Epidermal melanocyte (primary cell): ENCODE measurements around the gene SCART1.
"Not testable (repeated sequence)": the region's sequence is repeated elsewhere in the genome, so short reads cannot be mapped to it uniquely, and the experiment has no call there.

Experiments used
- DNase-seq: peaks from one replicate; pipeline ENCODE4 v3.0.0; 2011; ENCODE audit warnings: low spot score; ENCODE audit not compliant: insufficient read length

Gene SCART1

DNA sequence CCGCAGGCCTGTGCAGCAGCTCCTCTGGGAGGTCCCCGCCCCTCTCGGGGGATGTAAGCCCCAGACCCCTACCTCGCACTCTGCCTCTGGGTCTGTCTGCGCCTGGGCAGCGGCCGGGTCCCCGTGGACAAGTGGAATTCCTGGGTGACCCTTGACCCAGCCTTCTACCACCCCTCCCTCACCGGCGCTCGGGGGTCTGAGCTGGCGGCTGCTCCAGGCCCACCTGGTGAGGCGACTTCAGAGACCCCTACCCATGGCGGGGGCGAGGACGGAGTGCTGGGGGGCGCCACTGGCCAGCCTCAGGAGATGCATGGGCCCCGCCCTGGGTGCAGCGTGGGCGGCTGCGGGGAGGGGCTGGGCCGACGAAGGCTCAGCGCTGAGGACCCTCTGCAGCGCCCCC, 21.0 kb upstream of the SCART1 start:
- not testable (repeated sequence) for DNase-seq

DNA sequence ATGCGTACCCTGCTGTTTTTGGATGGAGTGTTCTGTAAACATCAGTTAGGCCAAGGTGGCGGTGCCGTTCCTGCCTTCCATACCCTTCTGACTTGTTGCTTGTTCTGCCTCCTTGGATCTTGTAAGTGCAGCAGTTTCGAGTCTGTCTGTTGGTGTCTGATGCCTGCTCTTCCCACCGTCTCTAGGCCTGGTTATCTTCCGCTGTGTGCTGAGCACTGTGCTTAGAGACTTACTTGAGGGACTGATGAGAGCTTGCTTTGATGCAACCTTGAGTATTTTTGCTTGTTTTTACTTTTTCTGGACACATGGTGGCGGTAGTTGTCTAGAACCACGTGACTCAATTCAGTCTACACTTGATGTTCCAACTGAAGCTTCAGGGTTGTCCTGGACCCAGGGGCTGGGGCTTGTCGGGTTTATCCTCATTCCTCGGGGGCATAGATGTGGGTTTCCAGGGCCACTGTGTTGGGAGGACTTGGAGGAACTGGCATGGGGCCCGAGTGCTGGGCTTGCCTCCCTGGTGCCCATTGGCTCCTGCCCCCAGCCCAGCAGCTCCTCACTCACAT, 15.0 kb upstream of the SCART1 start:
- no peak for DNase-seq

DNA sequence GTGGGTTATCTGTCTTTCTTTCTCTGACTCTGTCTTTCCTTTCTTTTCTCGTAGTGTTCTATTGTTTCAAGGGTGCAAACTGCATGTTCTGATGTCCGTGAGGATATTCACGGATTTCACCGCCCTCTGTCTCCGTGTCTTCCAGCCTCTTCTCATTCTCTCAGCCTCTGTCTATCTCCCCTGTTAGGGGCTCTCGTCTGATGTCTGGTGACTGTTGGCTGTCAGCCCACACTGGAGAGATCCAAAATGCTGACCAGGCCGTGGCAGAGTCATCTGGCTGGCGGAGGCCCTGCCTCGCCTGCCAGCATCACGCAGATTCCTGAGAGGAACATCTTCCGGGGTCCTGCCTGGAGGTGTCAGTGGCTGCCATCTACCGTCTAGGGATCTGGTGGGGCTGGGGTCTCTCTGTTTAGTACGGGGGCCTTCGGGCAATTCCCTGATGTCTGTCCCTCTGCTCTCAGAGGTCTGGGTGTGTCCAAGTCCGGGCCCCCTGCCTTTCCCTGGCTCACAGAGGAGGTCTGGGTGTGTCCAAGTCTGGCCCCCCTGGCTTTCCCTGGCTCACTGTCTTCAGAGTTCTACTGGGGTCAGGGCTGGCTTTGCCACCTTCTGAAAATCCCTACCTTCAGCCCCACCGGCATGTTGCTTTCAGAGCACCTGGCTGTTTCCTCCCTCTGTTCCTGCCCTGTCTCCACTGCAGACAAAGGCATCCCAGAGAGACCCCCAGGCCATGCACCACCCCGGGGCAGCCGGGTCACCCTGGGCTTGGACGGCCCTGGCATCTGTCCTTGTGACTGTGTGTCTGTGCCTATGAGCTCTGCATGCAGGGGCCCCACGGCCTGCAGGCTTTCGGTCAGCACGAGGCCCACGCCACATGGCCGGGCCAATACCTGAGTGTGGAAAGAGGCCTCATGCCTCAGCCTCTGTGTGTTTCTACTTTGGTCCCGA, 14.0 kb upstream of the SCART1 start:
- no peak for DNase-seq

DNA sequence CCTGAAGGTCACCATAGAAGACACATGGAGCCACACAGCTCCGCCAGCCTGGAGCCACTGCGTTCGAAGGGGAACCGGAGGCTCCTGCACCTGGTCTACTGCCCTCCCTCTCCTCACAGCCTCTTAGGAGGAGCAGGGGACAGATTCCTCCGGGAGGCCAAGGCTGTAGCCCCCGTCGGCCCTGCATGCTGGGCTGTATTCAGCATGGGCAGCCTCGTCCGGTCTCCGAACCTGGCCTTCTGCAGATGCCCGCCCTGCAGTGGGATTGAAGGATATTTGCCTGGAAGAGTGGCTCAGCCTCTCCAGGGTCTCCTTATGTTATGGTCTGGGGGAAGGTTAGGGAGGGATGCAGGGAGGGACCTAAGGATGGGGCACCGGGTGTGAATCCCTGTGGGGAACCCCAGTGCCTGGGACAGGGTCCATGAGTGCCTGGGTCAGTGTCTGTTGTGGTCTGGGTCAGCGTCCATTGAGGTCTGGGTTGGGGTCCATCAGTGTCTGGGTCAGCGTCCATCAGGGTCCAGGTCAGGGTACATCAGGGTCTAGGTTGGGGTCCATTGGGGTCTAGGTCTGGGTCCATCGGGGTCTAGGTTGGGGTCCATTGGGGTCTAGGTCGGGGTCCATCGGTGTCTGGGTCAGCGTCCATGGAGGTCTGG, 13.0 kb upstream of the SCART1 start:
- DNase-seq: no peak

DNA sequence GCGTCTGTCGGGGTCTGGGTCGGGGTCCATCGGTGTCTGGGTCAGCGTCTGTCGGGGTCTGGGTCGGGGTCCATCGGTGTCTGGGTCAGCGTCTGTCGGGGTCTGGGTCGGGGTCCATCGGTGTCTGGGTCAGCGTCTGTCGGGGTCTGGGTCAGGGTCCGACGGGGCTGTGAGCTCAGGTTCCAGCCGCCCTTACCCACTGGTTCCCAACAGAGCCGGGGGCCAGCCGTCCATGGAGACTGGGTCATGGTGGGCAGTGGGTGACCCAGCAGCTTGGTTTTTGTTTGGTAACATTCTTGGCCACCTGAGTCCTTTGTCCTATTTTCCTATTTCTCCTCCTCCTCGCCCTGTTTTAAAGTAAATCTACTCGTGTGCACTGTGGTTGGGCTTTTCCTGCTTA, 12.4 kb upstream of the SCART1 start:
- DNase-seq: not testable (repeated sequence)

DNA sequence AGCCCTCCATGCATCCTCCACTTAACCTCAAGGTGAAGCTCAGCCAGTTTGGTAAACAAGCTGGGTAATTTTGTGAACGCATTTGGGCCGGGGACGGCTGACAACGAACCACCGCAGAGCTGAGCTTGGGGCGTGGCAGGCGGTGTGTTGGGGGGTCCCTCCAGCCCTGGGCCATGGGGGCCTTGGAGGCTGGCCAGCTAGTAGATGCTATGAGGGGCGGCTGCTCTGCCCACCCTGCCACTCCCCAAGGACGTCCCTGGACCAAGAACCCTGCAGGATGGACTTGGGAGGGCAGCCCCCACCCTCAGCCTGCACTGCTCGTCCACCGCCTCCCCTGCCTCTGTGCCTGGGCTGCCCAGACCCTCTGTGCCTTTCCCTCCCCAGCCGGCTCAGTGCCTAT, 12.0 kb upstream of the SCART1 start:
- DNase-seq: no peak

DNA sequence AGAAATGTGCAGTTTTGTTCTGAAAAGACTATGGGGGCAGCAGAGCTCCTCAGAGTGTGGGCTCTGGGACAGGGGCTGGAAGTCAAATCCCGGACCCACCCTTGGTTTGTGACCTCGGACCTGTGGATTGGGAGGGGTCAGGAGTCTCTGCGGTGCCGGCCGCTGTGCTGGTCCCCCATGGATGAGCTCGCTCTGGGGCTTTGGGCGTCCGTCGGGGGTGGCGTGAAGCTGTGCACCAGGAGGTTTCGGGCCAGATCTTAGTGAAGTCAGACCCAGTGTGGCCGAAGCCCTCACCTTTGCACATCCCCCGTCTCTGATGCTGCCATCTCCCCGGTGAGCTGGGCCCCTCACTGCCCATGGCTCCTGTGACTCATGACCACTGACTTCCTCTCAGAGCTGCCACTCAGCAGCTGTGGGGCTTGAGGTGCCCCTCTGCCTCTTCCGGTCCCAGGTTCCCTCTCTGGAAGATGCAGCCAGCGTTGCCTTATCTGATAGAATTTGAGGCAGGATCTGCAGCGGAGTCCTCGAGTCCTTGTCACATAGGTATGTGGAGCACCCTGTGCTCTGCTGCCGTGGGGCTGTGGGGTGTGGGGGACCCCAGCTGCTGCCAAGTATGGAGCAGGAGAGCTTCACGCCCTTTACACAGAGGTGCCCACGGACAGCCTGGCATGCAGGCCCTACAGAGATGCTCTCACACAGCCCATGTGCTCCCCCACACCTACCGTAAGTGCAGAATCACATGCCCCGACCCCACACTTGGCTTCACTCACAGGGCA, 11.4 kb upstream of the SCART1 start:
- DNase-seq: no peak

DNA sequence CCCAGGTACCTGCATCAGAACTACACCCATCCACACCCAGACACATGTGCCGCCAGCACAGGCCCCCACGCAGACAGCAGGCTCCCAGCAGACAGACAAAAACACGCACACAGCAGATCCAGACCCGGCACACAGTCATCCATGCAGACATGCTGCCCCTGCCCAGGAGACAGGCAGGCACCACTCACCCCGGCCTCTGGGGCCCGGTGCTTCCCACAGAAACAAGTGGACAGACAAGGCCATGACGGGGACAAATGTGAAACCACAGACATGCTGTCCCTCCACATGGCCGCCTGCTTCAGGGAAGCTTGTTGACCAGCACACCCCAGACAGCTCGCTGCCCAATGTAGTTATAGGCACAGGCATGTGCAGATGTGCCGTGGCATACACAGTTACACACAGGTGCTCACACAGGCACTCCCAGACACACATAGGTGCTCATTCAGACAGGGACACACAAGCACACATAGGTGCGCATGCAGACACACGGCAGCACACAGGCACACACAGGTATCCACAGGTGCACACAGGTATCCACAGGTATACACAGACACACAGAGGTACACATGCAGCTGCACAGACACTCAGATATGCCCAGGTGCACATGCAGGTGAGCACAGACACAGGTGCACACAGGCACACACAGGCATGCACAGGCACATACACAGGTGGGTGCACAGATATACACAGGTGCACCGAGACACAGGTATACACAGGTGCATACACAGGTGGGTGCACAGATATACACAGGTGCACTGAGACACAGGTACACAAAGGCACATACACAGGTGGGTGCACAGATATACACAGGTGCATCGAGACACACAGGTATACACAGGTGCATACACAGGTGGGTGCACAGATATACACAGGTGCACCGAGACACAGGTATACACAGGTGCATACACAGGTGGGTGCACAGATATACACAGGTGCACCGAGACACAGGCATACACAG, 10.5 kb upstream of the SCART1 start:
- no peak for DNase-seq

DNA sequence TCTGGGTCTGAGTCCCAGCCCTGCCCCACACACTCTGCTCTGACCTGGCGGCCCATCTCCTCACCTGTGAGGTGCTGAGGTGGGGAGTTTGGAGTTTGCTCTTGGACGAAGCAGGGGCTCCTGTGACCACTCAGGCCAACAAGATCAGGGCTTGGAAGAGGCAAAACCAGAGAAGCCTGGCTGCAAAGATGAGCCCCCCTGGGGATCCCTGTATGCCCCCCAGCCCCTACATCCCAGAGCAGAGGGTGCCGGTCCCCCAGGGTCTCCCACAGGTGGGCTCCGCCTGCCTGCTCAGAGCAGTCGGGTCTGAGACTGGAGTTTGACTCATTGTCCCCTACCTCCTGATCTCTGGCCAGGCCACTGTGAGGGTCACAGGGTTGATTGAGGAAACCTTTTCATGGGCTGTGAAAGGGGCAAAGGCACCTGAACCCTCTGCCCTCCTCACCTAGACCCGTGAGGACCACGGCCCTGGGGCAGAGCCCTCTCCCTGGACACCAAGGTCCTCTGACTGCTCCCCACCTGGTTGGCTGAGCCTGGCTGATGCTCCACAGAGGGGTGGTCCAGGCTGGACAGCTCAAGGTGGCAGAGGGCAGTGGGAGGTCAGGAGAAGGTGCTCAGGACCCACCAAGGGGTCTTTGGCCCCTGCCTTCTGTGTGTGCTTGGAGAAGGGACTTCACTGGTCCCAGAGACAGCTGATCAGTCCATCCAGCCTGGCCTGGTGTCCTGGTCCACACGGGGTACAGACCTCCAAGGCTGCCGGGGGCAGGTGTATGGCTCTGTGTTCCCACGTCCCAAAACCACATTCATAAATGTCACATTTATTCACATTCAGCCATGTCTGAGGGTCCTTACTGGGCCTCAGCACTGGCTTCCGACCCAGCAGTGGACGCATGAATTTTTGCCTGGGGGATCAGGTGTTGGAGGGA, 9.1 kb upstream of the SCART1 start:
- no peak for DNase-seq

DNA sequence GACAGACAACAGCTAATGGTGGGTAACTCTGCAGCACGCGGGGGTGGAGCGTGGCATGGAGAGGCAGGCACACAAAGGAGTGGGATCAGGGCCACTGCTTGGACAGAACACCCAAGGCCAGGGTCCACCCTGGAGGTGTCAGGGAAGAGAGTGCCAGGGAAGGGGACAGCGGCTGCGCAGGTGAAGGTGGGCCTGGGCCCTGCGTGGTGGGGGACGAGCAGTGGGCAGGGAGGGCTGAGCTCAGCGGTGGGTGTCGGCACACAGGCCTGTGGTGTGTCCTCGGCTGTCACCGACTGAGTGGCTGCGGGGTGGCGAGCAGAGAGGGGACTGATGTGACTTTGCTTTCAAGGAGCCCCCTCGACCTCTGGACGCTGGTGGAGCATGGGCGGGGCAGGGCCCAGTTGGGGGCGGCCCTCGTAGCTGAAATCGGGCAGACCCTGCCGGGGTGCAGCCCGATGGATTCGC, 8.4 kb upstream of the SCART1 start:
- DNase-seq: no peak

DNA sequence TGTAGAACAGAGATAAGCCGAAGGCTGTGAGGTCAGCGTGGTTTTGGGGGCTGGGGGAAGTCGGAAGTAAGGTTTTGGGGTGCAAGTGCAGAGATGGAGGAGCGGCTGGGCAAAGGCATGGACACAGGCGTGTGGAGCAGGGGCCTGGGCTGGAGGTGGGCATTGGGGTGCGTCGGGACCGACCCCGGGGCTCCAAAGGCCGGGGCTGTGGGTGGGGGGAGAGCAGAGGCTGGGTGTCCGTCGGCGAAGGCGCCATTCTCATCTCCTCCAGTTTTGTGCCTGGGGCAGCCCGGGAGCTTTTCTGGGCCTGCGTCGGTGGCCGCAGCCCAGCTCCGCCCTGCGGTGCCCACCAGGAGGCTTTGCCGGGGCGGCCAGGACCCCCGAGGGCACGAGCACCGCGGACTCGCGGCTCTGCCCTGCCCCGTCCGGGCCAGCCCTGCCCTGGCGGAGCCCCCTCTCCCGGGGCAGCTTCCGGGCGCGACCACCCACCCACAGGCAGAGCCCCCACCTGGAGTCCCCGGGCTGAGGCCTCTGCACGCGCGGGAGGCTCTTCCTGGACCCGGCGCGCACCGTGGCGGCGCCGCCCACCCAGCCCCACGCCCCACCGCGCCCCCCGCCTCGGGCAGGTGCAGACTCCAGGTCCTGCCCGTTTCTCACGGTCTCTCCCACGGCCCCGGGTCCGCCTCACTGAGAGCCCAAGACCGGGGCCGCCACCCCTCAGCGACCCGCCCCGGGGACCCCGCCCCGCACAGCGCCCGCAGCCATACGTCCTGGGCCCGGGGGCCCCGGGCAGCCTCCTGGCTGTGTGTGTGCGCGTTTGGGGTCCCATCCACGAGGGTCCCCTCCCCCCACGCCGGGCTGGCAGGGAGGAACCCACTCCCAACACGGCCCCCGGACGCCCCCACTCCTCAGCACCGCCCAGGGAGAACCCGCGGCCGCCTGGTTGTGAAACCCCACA, 7.7 kb upstream of the SCART1 start:
- no peak for DNase-seq

DNA sequence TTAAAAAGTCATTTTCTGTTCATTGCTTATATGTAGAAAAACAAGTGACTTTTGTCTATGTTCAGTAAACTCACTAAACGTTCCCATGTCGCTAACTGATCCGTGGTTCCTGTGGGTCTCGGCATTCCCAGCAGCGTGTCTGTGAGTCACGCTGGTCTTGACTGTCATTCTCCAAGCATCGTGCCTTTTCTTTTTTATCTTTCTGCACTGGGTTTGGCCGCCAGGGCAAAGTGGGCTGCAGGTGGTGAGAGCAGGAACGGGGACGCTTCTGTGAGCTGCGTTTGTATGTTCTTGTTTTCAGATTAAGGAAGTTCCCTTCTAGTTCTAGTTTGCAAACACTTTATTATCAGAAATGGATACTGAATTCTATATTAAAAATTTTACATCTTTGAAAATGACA, 6.8 kb upstream of the SCART1 start:
- no peak for DNase-seq

DNA sequence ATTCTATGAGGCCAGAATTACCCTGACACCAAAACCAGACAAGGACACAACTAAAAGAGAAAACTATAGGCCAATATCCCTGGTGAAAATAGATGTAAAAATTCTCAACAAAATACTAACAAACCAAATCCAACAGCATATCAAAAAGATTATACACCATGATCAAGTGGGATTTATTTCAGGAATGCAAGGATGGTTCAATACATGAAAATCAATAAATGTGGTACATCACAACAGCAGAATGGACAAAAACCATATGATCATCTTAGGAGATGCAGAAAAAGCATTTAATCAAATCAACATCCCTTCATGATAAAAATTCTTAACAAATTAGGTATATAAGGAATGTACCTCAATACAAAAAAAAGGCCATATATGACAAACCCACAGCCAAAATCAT, 5.6 kb upstream of the SCART1 start:
- DNase-seq: no peak

DNA sequence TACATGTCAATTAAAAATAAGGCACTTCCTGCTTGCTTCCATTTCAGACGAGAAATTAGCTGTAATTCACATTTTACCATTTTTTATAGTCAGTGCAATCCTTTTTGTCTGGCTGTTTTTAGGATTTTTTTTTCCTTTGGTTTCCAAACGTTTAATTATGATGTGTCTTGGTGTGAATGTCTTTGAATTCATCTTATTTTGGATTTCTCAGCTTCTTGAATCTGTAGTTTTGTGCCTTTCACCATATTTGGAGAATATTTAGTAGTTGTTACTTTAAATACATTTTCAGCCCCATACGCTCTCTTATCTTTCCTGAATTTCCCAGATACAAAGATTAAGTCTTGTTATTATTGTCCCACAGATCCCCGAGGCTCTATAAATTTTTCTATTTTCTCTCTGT, 2.4 kb upstream of the SCART1 start:
- no peak for DNase-seq

DNA sequence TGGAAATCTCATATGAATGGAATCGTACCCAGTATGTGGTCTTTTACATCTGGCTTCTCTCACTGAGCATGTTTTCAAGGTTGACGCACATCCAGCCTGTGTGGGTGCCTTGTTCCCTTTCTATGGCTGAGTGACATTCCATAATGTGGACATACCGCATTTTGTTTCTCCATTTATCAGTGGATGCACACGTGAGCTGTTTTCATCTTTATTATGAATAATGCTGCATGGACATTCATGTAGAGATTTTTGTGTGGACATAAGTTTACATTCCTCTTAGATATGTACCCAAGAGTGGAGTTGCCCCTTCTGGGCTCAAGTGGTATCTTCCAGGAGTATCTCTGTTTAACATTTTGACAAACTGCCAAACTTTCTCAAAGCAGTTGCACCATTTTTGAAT, 1.3 kb upstream of the SCART1 start:
- DNase-seq: no peak

DNA sequence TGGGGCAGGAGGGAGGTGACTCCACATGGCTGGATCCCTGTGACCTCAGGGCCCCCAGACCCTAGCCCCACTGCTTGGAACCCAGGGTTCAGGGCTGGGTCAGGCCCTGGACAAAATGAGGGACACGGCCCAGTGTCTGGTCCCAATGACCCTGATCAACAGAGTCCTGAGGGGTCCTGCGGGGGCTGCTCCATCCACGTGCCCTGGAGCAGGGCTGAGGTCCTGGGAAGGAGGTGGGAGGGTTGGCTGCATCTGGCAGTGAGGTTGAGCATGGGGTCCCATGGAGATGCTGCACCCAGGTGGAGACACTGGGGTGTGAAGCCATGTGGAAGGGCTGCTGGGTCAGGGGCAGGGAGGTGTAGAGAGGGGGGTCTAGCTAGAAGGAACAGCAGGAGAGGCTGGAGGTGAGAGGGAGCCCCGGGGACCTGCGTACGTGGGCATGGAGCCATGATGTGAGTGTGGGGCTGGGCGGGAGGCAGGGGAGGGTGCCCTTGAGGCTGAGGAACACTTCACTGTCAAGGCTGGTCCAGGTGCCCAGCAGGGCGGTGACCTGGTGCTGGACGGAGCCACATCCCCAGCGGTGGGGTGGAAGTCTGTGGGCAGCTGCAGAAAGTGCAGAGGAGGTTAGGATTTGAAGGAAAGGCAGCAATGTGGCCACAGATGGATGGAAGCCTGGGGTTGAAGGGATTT, 604 bp downstream of the SCART1 start:
- DNase-seq: no peak

DNA sequence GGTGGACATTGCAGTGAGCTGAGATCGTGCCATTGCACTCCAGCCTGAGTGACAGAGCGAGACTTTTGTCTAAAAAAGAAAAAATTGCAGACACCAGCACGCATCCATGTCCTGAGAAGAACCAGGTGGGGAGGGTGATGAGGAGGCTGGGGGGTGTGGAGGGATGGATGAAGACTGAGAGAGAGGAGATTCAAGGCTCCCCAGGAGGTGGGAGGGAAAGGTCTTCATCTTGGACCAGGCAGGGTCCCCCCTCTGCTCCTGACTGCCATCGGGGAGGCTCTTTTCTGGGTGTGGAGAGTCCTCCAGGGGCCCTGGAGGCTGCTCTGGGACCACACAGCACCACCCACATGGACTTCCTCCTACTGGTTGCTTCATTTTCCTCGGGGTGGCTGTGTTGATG, 1.5 kb downstream of the SCART1 start:
- no peak for DNase-seq

DNA sequence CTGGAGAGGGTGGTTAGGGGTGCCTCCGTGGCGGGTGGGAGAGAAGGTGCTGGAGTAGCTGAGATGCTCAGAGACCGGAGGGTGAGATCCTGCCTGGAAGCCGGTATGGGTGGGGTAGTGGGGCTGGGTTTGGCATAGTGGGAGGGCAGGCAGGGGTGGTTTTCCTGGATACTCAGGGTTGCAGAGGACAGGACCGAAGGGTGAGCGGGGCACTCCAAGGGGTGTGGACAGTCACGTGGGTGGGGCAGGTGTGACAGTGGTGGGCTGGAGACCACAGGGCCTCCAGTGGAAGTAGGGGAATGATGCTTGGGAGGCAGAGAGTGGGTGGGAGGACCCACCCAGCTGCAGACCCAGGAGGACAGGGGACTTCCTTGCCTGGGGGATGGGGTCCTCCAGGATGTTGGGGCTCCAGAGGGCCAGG, 1.9 kb downstream of the SCART1 start:
- no peak for DNase-seq
